ENCODE data around the gene TEX35. TPM values are rescaled to one million over a fixed set of nuclear protein-coding genes. Genes with fewer than 3 reads are reported as not detected.

Gene TEX35
- total and polyA plus RNA-seq, 10 of the 15 experiments (the other 5 are each of a cell fraction or from before 2014, with no cell fraction given), result not detected

- H2AFZ ChIP-seq (ENCODE audit: control insufficient read depth, low read depth, low read length), result no peak overlapping the region
- ChIA-PET POLR2A (interaction anchor here (1.7 kb wide), 1 partner anchor 13 kb away, joined by 3 read pairs; no protein-coding TSS in a partner anchor), RAD21 (ENCODE audit: unreplicated experiment) (no interaction called here), SMC1A (ENCODE audit: uncharacterized antibody, unreplicated experiment) (interaction anchor here (0.8 to 1.7 kb wide), 3 partner anchors 21 to 193 kb away, joined by 3 to 4 read pairs (median 4); no protein-coding TSS in a partner anchor), CTCF (interaction anchor here (3.2 kb wide), 1 partner anchor 18 kb away, joined by 10 read pairs; no protein-coding TSS in a partner anchor)
- intact Hi-C loops (cut with micrococcal nuclease; ENCODE audit: unreplicated experiment) (no loop called here), in situ Hi-C loops (cut with MboI) (no loop called here)
- H3K36me3 ChIP-seq (ENCODE audit: control insufficient read depth in 2 of 2, insufficient read depth in 2 of 2, low read length in 1 of 2), result no peaks in the 10 kb centered on the region
- no peaks in the 10 kb centered on the region for H4K20me1 ChIP-seq (ENCODE audit: control insufficient read depth, insufficient read depth)
- ATAC-seq, result no peak
- FAIRE-seq, result no peak
- DNase-seq (ENCODE audit: low read depth, low spot score), result no peak
- no peaks in the 10 kb centered on the region for H3K79me2 ChIP-seq (ENCODE audit: control insufficient read depth, insufficient read depth, low read length)
- no peak for TF ChIP-seq PAX5 (IDR thresholded peaks at IDR 0.05; ENCODE audit: borderline replicate concordance, low read depth, low read length)
- no peak for TF ChIP-seq EP300 (IDR thresholded peaks at IDR 0.05; ENCODE audit: borderline replicate concordance in 1 of 2, control insufficient read depth in 1 of 2, low read depth in 2 of 2, low read length in 2 of 2)
- no peak for TF ChIP-seq BCL3 (IDR thresholded peaks at IDR 0.05; ENCODE audit: borderline replicate concordance, insufficient read depth, low read depth, low read length, poor library complexity, severe bottlenecking)
- TF ChIP-seq NR2C2 (IDR thresholded peaks at IDR 0.05; ENCODE audit: borderline replicate concordance, control insufficient read depth, insufficient read length, low read depth), result no peak
- TF ChIP-seq ATF2 (IDR thresholded peaks at IDR 0.05; ENCODE audit: low read length), result no peak
- no peak for TF ChIP-seq ELK1 (IDR thresholded peaks at IDR 0.05; ENCODE audit: low read depth, low read length)
- no peak for TF ChIP-seq RAD51 (IDR thresholded peaks at IDR 0.05)
- no peak for TF ChIP-seq CHD2 (IDR thresholded peaks at IDR 0.05; ENCODE audit: borderline replicate concordance, low read depth, low read length)
- TF ChIP-seq YBX1 (IDR thresholded peaks at IDR 0.05), result no peak
- no peak for TF ChIP-seq KAT2A (conservative IDR thresholded peaks at IDR 0.05; ENCODE audit: control insufficient read depth, low read depth, low read length)
- no peak for TF ChIP-seq RELB (IDR thresholded peaks at IDR 0.05; ENCODE audit: low read depth)
- H3K4me3 ChIP-seq, result no peak overlapping the region
- no peak overlapping the region for H3K27ac ChIP-seq (ENCODE audit: control insufficient read depth, insufficient read depth)
- BruUV-seq (replicated peaks), result no TSS peak
- no peak overlapping the region for H3K9ac ChIP-seq (ENCODE audit: control insufficient read depth, insufficient read depth, low read length)
- no peaks in the 10 kb centered on the region for H3K27me3 ChIP-seq (replicated peaks in 1 of 2; ENCODE audit: control insufficient read depth in 2 of 2, insufficient read depth in 2 of 2, low read length in 1 of 2)
- no peaks in the 10 kb centered on the region for H3K9me3 ChIP-seq (replicated peaks; ENCODE audit: control insufficient read depth, insufficient read depth, low read length)
- H3K4me1 ChIP-seq (ENCODE audit: control insufficient read depth, insufficient read depth, low read length), result no peaks in the 10 kb centered on the region; the same call in 1 of the 2 replicates
- no peak overlapping the region for H3K4me2 ChIP-seq (ENCODE audit: control insufficient read depth, insufficient read depth)
- 58% methylated on average over 7 of the region's 8 CpGs for WGBS (ENCODE audit: insufficient coverage, insufficient replicate concordance, low lambda C conversion rate, missing lambda C conversion rate)
These were observed 48.0 kb downstream of the TEX35 start for GRCh38 chr1:178560871-178561376.

Measured in GM12878 (cell line).